HCT116 (cell line): Measurements from ENCODE around the gene CCDC184. TPM values are rescaled to one million over a fixed set of nuclear protein-coding genes. Genes with fewer than 3 reads are reported as not detected.

Source experiments
- ATAC-seq: fragments of 200-7000 bp; cut with Tn5 transposase; 2 replicates; pipeline ENCODE4 v1.9.1; 2020; ENCODE audit warnings: mild to moderate bottlenecking, moderate library complexity
- BruUV-seq: library from RNA; stranded (reverse); fragments of 400-500 nt; replicated peaks from 2 replicates; lab custom pipeline; 2021; lab: Mats Ljungman, UMichigan
- CTCF ChIA-PET: fragments of 300-600 bp; sonication (Branson Sonifier 250); formaldehyde crosslinking; loops from one replicate; lab custom pipeline; 2021; ENCODE audit warnings: antibody characterized with exemption; lab: Charles Lee
- POLR2A ChIA-PET: fragments of 300-600, 350-600 bp; sonication (Branson Sonifier 250); formaldehyde crosslinking; loops from one replicate; lab custom pipeline; 2021; ENCODE audit warnings: antibody characterized with exemption; lab: Charles Lee
- RAD21 ChIA-PET, 2 experiments: fragments of 300-600 bp; sonication (Branson Sonifier 250); formaldehyde crosslinking; loops; one replicate each; lab custom pipeline; 2023; ENCODE audit warnings: low total read pairs in 2 of 2; ENCODE audit not compliant: uncharacterized antibody in 2 of 2, unreplicated experiment in 2 of 2, low non-redundant PET in 1 of 2; lab: Charles Lee
- DNase-seq: peaks from one replicate; pipeline ENCODE4 v3.0.0-alpha.2; 2010; ENCODE audit warnings: low read depth, low spot score
- H2AFZ ChIP-seq: fragments of 200-600 bp; shearing (Covaris generic), sonication (generic); 2 replicates; pipeline ENCODE4 v1.6.1; 2017; ENCODE audit warnings: low read depth, mixed run types, mixed read lengths, antibody characterized with exemption, low read length; ENCODE audit not compliant: poor library complexity, severe bottlenecking
- H3K27ac ChIP-seq: 2 replicates; pipeline ENCODE4 v1.5.1; 2012; ENCODE audit warnings: low read depth, low read length
- H3K27me3 ChIP-seq: fragments of 200-600 bp; sonication (generic); 2 replicates; pipeline ENCODE4 v1.6.1; 2016; ENCODE audit warnings: mixed run types, low read length, mixed read lengths; ENCODE audit not compliant: insufficient read depth
- H3K36me3 ChIP-seq, 2 experiments: fragments of 200-500 bp in 1 of 2; fragments of 200-600 bp in 1 of 2; sonication (Bioruptor generic) in 1 of 2; sonication (generic) in 1 of 2; 2 replicates each; pipeline versions ENCODE4 v1.5.1 to v1.6.1; 2014 to 2016; ENCODE audit warnings: low read length in 2 of 2, inconsistent platforms in 1 of 2, mixed read lengths in 1 of 2, mixed run types in 1 of 2; ENCODE audit not compliant: insufficient read depth in 2 of 2, control insufficient read depth in 1 of 2
- H3K4me1 ChIP-seq, 2 experiments: fragments of 200-600 bp in 1 of 2; sonication (generic) in 1 of 2; 2 replicates each; pipeline versions ENCODE4 v1.5.1 to v1.6.1; 2012 to 2017; ENCODE audit warnings: low read length in 2 of 2, inconsistent platforms in 1 of 2, mild to moderate bottlenecking in 1 of 2, mixed read lengths in 1 of 2, mixed run types in 1 of 2, moderate library complexity in 1 of 2; ENCODE audit not compliant: insufficient read depth in 2 of 2, control insufficient read depth in 1 of 2
- H3K4me2 ChIP-seq: fragments of 200-600 bp; sonication (generic); 2 replicates; pipeline ENCODE4 v1.6.1; 2017; ENCODE audit warnings: mixed run types, low read length, mixed read lengths
- H3K4me3 ChIP-seq, 2 experiments: fragments of 200-600 bp in 1 of 2; sonication (generic) in 1 of 2; replicated peaks in 1 of 2; 2 replicates each; pipeline ENCODE4 v1.5.1; 2011 to 2016; ENCODE audit warnings: low read length in 2 of 2, control low read depth in 1 of 2, low read depth in 1 of 2, mild to moderate bottlenecking in 1 of 2, mixed read lengths in 1 of 2, mixed run types in 1 of 2
- H3K79me2 ChIP-seq: fragments of 200-600 bp; sonication (generic); 2 replicates; pipeline ENCODE4 v1.6.1; 2017; ENCODE audit warnings: mild to moderate bottlenecking, mixed run types, low read length, moderate library complexity, mixed read lengths; ENCODE audit not compliant: insufficient read depth
- H3K9ac ChIP-seq: fragments of 200-600 bp; sonication (generic); 2 replicates; pipeline ENCODE4 v1.6.1; 2016; ENCODE audit warnings: low read length, mixed read lengths
- H3K9me2 ChIP-seq: fragments of 200-600 bp; sonication (generic), shearing (Covaris generic); 2 replicates; pipeline ENCODE4 v1.6.1; 2017; ENCODE audit warnings: mixed run types, mild to moderate bottlenecking, moderate library complexity; ENCODE audit not compliant: insufficient read depth
- H3K9me3 ChIP-seq, 2 experiments: fragments of 200-500 bp in 1 of 2; fragments of 200-600 bp in 1 of 2; sonication (Bioruptor generic) in 1 of 2; sonication (generic) in 1 of 2; 2 replicates each; pipeline ENCODE4 v1.6.1; 2014 to 2017; ENCODE audit warnings: low read length in 2 of 2, mixed read lengths in 2 of 2, inconsistent platforms in 1 of 2, low read depth in 1 of 2, mild to moderate bottlenecking in 1 of 2, mixed run types in 1 of 2, moderate library complexity in 1 of 2; ENCODE audit not compliant: control insufficient read depth in 1 of 2, insufficient read depth in 1 of 2
- H4K20me1 ChIP-seq: fragments of 200-600 bp; sonication (generic), shearing (Covaris generic); 2 replicates; pipeline ENCODE4 v1.6.1; 2017; ENCODE audit warnings: mixed run types, mild to moderate bottlenecking, moderate library complexity; ENCODE audit not compliant: insufficient read depth
- CBX3 ChIP-seq: IDR thresholded peaks from 2 replicates; pipeline ENCODE4 v1.6.1; 2012; ENCODE audit warnings: low read depth
- CEBPB ChIP-seq: IDR thresholded peaks from 2 replicates; pipeline ENCODE4 v1.6.1; 2012; ENCODE audit warnings: low read depth
- EGR1 ChIP-seq: IDR thresholded peaks from 2 replicates; pipeline ENCODE4 v1.6.1; 2012; ENCODE audit warnings: low read depth
- EZH2phosphoT487 ChIP-seq: fragments of 200-600 bp; IDR thresholded peaks from 2 replicates; pipeline ENCODE4 v1.6.1; 2018; ENCODE audit warnings: antibody characterized with exemption, borderline replicate concordance
- FOSL1 ChIP-seq: IDR thresholded peaks from 2 replicates; pipeline ENCODE4 v1.6.1; 2012; ENCODE audit warnings: low read depth
- JUND ChIP-seq: IDR thresholded peaks from 2 replicates; pipeline ENCODE4 v1.6.1; 2012
- POLR2A ChIP-seq: IDR thresholded peaks from 2 replicates; pipeline ENCODE4 v1.7.0; 2011; ENCODE audit warnings: borderline replicate concordance; ENCODE audit not compliant: insufficient read depth, insufficient read length; ENCODE audit errors: extremely low read depth
- RAD21 ChIP-seq: IDR thresholded peaks from 2 replicates; pipeline ENCODE4 v1.6.1; 2012; ENCODE audit warnings: low read depth, mild to moderate bottlenecking
- SRF ChIP-seq: IDR thresholded peaks from 2 replicates; pipeline ENCODE4 v1.6.1; 2012; ENCODE audit warnings: low read depth
- TCF7L2 ChIP-seq: IDR thresholded peaks from 2 replicates; pipeline ENCODE4 v1.7.0; 2011; ENCODE audit warnings: borderline replicate concordance, inconsistent platforms; ENCODE audit not compliant: insufficient read depth, insufficient read length; ENCODE audit errors: extremely low read depth
- ZNF274 ChIP-seq: fragments of 200-500 bp; sonication (Bioruptor generic); IDR thresholded peaks from 2 replicates; pipeline ENCODE4 v1.6.1; 2014; ENCODE audit warnings: mild to moderate bottlenecking, low read depth, low read length, inconsistent platforms
- intact Hi-C: fragments of 100-400 bp; cut with micrococcal nuclease; formaldehyde crosslinking; loops from 2 replicates; pipeline ENCODE4 v1.10.0; 2022
- total RNA-seq: library from RNA; stranded (reverse); gene quantifications from one replicate; pipeline ENCODE4 v1.2.1, GENCODE V29; 2021; ENCODE audit not compliant: unreplicated experiment
- TF ChIP-seq, protein P1 (sequence below): IDR thresholded peaks from 2 replicates; pipeline ENCODE4 v1.6.1; 2012
- TF ChIP-seq, protein P2 (sequence below): IDR thresholded peaks from 2 replicates; pipeline ENCODE4 v1.6.1; 2012; ENCODE audit warnings: low read depth

Gene CCDC184
- total RNA-seq, 1 experiment from 2014 or later: 0.34 TPM

- no peak for TF ChIP-seq CEBPB
- TF ChIP-seq CBX3: no peak
- TF ChIP-seq EZH2phosphoT487: no peak
Measured at GRCh38 chr12:48219631-48220030, 36.2 kb downstream of the CCDC184 start (continued).

GRCh38 chr12:48220701-48221100 lies 37.3 kb downstream of the CCDC184 start:
- H3K27me3 ChIP-seq: peaks cover under 1% of the 10 kb centered on the region; the same call in 1 of the 2 replicates
- intact Hi-C loops: no loop called here
- no peaks in the 10 kb centered on the region for H3K79me2 ChIP-seq
- DNase-seq (no peak), ATAC-seq (no peak)
- RAD21 ChIA-PET: no interaction called here
- no peaks in the 10 kb centered on the region for H4K20me1 ChIP-seq
- no peak overlapping the region for H3K9ac ChIP-seq
- no peaks in the 10 kb centered on the region for H3K9me2 ChIP-seq
- H3K9me3 ChIP-seq: no peaks in the 10 kb centered on the region
- H3K36me3 ChIP-seq: no peaks in the 10 kb centered on the region
- CTCF ChIA-PET: no interaction called here
- H3K4me3 ChIP-seq: no peak overlapping the region
- TF ChIP-seq POLR2A (no peak), RAD21 (no peak), TCF7L2 (no peak), EGR1 (no peak), SRF (no peak), ZNF274 (no peak), FOSL1 (no peak), JUND (no peak)
- TF ChIP-seq, protein P1, sequence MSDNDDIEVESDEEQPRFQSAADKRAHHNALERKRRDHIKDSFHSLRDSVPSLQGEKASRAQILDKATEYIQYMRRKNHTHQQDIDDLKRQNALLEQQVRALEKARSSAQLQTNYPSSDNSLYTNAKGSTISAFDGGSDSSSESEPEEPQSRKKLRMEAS: no peak
- TF ChIP-seq, protein P2, sequence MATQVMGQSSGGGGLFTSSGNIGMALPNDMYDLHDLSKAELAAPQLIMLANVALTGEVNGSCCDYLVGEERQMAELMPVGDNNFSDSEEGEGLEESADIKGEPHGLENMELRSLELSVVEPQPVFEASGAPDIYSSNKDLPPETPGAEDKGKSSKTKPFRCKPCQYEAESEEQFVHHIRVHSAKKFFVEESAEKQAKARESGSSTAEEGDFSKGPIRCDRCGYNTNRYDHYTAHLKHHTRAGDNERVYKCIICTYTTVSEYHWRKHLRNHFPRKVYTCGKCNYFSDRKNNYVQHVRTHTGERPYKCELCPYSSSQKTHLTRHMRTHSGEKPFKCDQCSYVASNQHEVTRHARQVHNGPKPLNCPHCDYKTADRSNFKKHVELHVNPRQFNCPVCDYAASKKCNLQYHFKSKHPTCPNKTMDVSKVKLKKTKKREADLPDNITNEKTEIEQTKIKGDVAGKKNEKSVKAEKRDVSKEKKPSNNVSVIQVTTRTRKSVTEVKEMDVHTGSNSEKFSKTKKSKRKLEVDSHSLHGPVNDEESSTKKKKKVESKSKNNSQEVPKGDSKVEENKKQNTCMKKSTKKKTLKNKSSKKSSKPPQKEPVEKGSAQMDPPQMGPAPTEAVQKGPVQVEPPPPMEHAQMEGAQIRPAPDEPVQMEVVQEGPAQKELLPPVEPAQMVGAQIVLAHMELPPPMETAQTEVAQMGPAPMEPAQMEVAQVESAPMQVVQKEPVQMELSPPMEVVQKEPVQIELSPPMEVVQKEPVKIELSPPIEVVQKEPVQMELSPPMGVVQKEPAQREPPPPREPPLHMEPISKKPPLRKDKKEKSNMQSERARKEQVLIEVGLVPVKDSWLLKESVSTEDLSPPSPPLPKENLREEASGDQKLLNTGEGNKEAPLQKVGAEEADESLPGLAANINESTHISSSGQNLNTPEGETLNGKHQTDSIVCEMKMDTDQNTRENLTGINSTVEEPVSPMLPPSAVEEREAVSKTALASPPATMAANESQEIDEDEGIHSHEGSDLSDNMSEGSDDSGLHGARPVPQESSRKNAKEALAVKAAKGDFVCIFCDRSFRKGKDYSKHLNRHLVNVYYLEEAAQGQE: no peak
- H2AFZ ChIP-seq: no peak overlapping the region
- H3K4me2 ChIP-seq: no peak overlapping the region
- BruUV-seq: no TSS peak
- H3K27ac ChIP-seq: no peak overlapping the region
- POLR2A ChIA-PET: no interaction called here
- no peaks in the 10 kb centered on the region for H3K4me1 ChIP-seq
